Esophagus squamous epithelium (tissue), 5 donors: Measurements from ENCODE around the gene PTGDR. TPM values are rescaled to one million over a fixed set of nuclear protein-coding genes. Genes with fewer than 3 reads are reported as not detected.

Experiments
- DNase-seq: peaks from one replicate; lab custom pipeline; 2025; lab: John Stamatoyannopoulos, UW
- H3K27ac ChIP-seq, 4 donors: fragments of 200-600 bp; sonication (generic); one replicate each; pipeline ENCODE4 v1.5.1; 2016 to 2019; ENCODE audit warnings: mild to moderate bottlenecking in 1 of 4
- H3K27me3 ChIP-seq, 4 donors: fragments of 200-600 bp; sonication (generic); 1 replicate in 3 of 4; 2 replicates in 1 of 4; pipeline versions ENCODE4 v1.5.1 to v1.6.0; 2017 to 2021; ENCODE audit warnings: antibody characterized with exemption in 1 of 4
- H3K36me3 ChIP-seq, 3 donors: fragments of 200-600 bp; sonication (generic); one replicate each; pipeline ENCODE4 v1.5.1; 2016 to 2019
- H3K4me1 ChIP-seq, 3 donors: fragments of 200-600 bp; sonication (generic); one replicate each; pipeline ENCODE4 v1.5.1; 2017 to 2019
- H3K4me3 ChIP-seq, 4 donors: fragments of 200-600 bp; sonication (generic); 1 replicate in 3 of 4; 2 replicates in 1 of 4; pipeline ENCODE4 v1.5.1; 2016 to 2019; ENCODE audit warnings: mild to moderate bottlenecking in 2 of 4, moderate library complexity in 1 of 4
- H3K9me3 ChIP-seq, 3 donors: fragments of 200-600 bp; sonication (generic); one replicate each; pipeline ENCODE4 v1.5.1; 2016 to 2019
- POLR2A ChIP-seq, 4 donors: fragments of 450-650 bp; IDR thresholded peaks; one replicate each; pipeline ENCODE4 v1.6.1; 2017; ENCODE audit warnings: antibody characterized with exemption in 4 of 4, mild to moderate bottlenecking in 4 of 4, moderate library complexity in 3 of 4
- WGBS, 2 donors: methylation state at CpG; one replicate each; pipeline ENCODE4 v1.1.5; 2018; 5-methylcytosine and 5-hydroxymethylcytosine counted together
- intact Hi-C: fragments of 100-400 bp; cut with DNase I; formaldehyde crosslinking; loops from one replicate; pipeline ENCODE4 v1.15.0; 2022
- total RNA-seq, 4 donors: library from RNA; depleted of rRNA; stranded (reverse); fragments of >200 nt; gene quantifications; one replicate each; pipeline ENCODE4 v1.1.0, GENCODE V29; 2016
- TF ChIP-seq, protein P1 (sequence below), 6 experiments: fragments of 450-650 bp in 4 of 6; fragments of 200-600 bp in 2 of 6; sonication (generic) in 2 of 6; IDR thresholded peaks; one replicate each; pipeline ENCODE4 v1.5.1; 2016 to 2019; ENCODE audit warnings: antibody characterized with exemption in 6 of 6, mild to moderate bottlenecking in 4 of 6, moderate library complexity in 4 of 6
- donor health status: DM: yes; HTN: yes; CAD: no.

PTGDR gene, protein sequence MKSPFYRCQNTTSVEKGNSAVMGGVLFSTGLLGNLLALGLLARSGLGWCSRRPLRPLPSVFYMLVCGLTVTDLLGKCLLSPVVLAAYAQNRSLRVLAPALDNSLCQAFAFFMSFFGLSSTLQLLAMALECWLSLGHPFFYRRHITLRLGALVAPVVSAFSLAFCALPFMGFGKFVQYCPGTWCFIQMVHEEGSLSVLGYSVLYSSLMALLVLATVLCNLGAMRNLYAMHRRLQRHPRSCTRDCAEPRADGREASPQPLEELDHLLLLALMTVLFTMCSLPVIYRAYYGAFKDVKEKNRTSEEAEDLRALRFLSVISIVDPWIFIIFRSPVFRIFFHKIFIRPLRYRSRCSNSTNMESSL
- total RNA-seq, result under 1 TPM in 1 of 4 donors, not detected in 3; 0.57 TPM

DNA sequence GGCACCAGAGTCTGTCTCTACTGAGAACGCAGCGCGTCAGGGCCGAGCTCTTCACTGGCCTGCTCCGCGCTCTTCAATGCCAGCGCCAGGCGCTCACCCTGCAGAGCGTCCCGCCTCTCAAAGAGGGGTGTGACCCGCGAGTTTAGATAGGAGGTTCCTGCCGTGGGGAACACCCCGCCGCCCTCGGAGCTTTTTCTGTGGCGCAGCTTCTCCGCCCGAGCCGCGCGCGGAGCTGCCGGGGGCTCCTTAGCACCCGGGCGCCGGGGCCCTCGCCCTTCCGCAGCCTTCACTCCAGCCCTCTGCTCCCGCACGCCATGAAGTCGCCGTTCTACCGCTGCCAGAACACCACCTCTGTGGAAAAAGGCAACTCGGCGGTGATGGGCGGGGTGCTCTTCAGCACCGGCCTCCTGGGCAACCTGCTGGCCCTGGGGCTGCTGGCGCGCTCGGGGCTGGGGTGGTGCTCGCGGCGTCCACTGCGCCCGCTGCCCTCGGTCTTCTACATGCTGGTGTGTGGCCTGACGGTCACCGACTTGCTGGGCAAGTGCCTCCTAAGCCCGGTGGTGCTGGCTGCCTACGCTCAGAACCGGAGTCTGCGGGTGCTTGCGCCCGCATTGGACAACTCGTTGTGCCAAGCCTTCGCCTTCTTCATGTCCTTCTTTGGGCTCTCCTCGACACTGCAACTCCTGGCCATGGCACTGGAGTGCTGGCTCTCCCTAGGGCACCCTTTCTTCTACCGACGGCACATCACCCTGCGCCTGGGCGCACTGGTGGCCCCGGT lies at the start of gene PTGDR:
PTGDR (plus strand) TSS at position 198 of the 778 bp plus-strand sequence; CDS start at position 315, 117 bp downstream.
- no peak for TF ChIP-seq POLR2A (IDR thresholded peaks at IDR 0.05)
- TF ChIP-seq, protein P1, sequence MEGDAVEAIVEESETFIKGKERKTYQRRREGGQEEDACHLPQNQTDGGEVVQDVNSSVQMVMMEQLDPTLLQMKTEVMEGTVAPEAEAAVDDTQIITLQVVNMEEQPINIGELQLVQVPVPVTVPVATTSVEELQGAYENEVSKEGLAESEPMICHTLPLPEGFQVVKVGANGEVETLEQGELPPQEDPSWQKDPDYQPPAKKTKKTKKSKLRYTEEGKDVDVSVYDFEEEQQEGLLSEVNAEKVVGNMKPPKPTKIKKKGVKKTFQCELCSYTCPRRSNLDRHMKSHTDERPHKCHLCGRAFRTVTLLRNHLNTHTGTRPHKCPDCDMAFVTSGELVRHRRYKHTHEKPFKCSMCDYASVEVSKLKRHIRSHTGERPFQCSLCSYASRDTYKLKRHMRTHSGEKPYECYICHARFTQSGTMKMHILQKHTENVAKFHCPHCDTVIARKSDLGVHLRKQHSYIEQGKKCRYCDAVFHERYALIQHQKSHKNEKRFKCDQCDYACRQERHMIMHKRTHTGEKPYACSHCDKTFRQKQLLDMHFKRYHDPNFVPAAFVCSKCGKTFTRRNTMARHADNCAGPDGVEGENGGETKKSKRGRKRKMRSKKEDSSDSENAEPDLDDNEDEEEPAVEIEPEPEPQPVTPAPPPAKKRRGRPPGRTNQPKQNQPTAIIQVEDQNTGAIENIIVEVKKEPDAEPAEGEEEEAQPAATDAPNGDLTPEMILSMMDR (IDR thresholded peaks at IDR 0.05), result no peak
- peak within 1 kb of the TSS; percentile 12 to 60 (median 49) for H3K4me3 ChIP-seq
- WGBS, 2 donors, result 8 to 15% methylated on average over 7 to 41 of the region's 63 CpGs
- peak within 1 kb of the TSS in 2 of 4 donors; percentile 26 to 50 for H3K27ac ChIP-seq
- no peaks in the 10 kb centered on the region for H3K9me3 ChIP-seq
- no peak for DNase-seq
- H3K27me3 ChIP-seq, result peaks cover 0 to 45% (median 5%) of the 10 kb centered on the region in 4 donors
- H3K36me3 ChIP-seq, result no peaks in the 10 kb centered on the region
- peaks cover 6 to 35% (median 10%) of the 10 kb centered on the region in 3 donors for H3K4me1 ChIP-seq
- intact Hi-C loops, result no loop called here

DNA sequence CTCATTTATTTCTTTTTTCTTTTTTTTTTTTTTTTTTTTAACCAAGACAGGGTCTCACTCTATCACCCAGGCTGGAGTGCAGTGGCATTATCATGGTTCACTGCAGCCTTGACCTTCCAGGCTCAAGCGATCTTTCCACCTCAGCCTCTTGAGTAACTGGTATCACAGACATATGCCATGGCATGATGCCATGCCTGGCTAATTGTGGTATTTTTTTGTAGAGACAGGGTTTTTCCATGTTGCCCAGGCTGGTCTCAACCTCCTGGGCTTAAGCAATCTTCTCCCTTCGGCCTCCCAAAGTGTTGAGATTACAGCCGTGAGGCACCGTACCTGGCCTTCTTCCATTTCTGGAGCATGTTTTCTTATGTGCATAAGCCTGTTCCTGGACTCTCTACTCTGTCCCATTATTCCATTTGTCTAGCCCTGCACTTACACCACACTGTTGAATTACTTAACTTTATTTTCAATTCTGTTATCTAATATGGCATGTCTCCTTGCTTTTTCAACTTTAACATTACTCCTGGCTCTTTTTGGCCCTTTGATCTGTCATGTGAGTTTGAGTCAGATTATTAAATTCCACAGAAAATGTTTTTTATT lies 47.9 kb upstream of the PTGDR start:
- Histone ChIP-seq H3K27ac (no peak overlapping the region), H3K36me3 (no peaks in the 10 kb centered on the region), H3K27me3 (no peaks in the 10 kb centered on the region), H3K4me1 (no peaks in the 10 kb centered on the region), H3K9me3 (no peaks in the 10 kb centered on the region), H3K4me3 (no peak overlapping the region)
- 70% methylated on average over 4 of the region's 4 CpGs for WGBS, 2 donors
- intact Hi-C loops, result no loop called here
- TF ChIP-seq, protein P1 (IDR thresholded peaks at IDR 0.05), result no peak
- no peak for TF ChIP-seq POLR2A (IDR thresholded peaks at IDR 0.05)
- no peak for DNase-seq

DNA sequence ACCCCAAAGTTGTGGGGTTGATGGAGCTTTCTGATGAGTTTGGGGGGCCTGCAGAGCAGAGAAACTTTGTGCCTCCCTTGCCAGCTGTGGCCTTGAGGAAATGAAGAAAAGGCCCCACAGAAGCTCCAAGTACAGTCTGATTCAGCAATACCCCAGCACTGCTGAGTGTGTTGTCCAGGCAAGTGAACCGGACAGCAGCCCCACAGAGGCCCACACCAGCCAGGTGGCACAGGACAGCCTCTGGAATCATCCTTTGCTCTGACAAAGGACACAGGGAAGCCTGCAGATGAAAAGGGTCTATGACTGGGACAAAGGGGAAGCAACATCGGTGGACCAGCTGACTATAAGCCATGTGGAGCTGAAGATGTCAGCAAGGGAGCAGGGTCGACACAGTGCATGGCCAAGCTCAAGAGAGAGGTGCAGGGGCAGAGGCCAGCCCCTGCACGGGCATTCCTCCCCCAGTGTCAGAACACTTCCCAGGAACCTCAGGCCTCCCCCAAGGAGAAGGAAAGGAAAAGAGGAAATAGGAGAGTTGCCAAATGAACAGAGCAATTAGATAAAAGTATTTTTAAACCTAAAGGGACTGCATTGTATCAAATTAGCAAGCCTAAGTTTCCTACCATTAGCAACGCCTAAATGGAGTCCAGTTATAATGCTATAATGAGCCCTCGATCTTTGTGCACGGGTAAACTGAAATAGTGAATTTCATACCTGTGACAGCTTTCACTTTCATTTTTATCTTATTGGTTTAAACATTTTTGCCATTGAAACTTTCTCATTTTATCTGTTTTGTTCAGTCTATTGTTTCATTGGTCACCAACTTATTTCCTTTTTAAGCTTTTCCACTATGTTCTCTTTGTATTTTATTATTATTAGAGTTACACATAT lies 46.3 kb upstream of the PTGDR start:
- H3K27me3 ChIP-seq, result no peaks in the 10 kb centered on the region
- intact Hi-C loops, result no loop called here
- H3K27ac ChIP-seq, result no peak overlapping the region
- DNase-seq, result no peak
- no peaks in the 10 kb centered on the region for H3K36me3 ChIP-seq
- no peaks in the 10 kb centered on the region for H3K9me3 ChIP-seq
- peak overlapping the region in 2 of 4 donors; percentile 9 to 38 for H3K4me3 ChIP-seq
- WGBS, 2 donors, result 55 to 65% methylated on average over 5 to 7 of the region's 7 CpGs
- H3K4me1 ChIP-seq, result no peaks in the 10 kb centered on the region
- TF ChIP-seq POLR2A (IDR thresholded peaks at IDR 0.05), result no peak
- TF ChIP-seq, protein P1 (IDR thresholded peaks at IDR 0.05), result no peak

DNA sequence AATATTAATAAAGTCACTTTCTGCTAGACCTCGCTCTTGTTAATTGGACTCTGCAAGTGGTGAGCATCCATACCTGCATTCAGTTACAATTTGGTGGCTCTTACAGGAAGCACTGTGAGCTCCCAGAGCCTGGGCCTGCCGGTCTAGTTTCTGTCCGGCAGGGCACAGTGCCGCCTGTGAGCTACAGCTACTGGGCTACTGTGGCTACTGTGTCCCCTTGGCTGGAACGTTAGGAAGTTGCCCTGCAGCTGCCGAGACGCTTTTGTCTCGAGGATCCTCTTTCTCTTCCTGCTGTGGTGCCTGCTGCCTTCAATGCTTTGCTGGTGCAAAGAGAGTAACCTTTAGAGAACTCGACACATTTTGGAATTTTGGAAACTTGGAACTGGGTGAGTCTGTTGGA lies 44.6 kb upstream of the PTGDR start:
- no peak for DNase-seq
- no peak overlapping the region for H3K4me3 ChIP-seq
- H3K36me3 ChIP-seq, result no peaks in the 10 kb centered on the region
- no peak overlapping the region for H3K27ac ChIP-seq
- intact Hi-C loops, result no loop called here
- no peak for TF ChIP-seq POLR2A (IDR thresholded peaks at IDR 0.05)
- TF ChIP-seq, protein P1 (IDR thresholded peaks at IDR 0.05), result no peak
- no peaks in the 10 kb centered on the region for H3K27me3 ChIP-seq
- H3K9me3 ChIP-seq, result no peaks in the 10 kb centered on the region
- WGBS, 2 donors, result 81 to 82% methylated on average over 8 to 9 of the region's 9 CpGs
- no peaks in the 10 kb centered on the region for H3K4me1 ChIP-seq
